Gastrocnemius medialis (tissue), 4 donors: ENCODE results near the gene WFDC1. TPM values are rescaled to one million over a fixed set of nuclear protein-coding genes. Genes with fewer than 3 reads are reported as not detected.

ENCODE experiments used
- ATAC-seq, 2 donors: fragments of 150-250 bp; one replicate each; pipeline ENCODE4 v1.9.1; 2016
- DNase-seq, 2 donors: peaks; one replicate each; pipeline ENCODE4 v3.0.0-alpha.2; 2019
- H3K27ac ChIP-seq, 4 donors: fragments of 200-600 bp; sonication (generic); 1 replicate in 1 of 4; 2 replicates in 3 of 4; pipeline ENCODE4 v1.5.1; 2016 to 2018; ENCODE audit warnings: mild to moderate bottlenecking in 2 of 4, moderate library complexity in 1 of 4
- H3K27me3 ChIP-seq, 3 donors: fragments of 200-600 bp; sonication (generic) in 2 of 3; 1 replicate in 1 of 3; 2 replicates in 2 of 3; pipeline versions ENCODE4 v1.5.1 to v1.6.0; 2016 to 2019; ENCODE audit warnings: mild to moderate bottlenecking in 1 of 3, moderate library complexity in 1 of 3
- H3K36me3 ChIP-seq, 2 donors: fragments of 200-600 bp; sonication (generic) in 1 of 2; one replicate each; pipeline ENCODE4 v1.5.1; 2017 to 2018
- H3K4me1 ChIP-seq, 2 donors: fragments of 200-600 bp; sonication (generic) in 1 of 2; one replicate each; pipeline ENCODE4 v1.5.1; 2016 to 2017; ENCODE audit warnings: mild to moderate bottlenecking in 2 of 2
- H3K4me3 ChIP-seq, 4 donors: fragments of 200-600 bp; sonication (generic) in 3 of 4; 1 replicate in 1 of 4; 2 replicates in 3 of 4; pipeline ENCODE4 v1.5.1; 2016 to 2019; ENCODE audit warnings: mild to moderate bottlenecking in 2 of 4
- H3K9me3 ChIP-seq, 3 donors: fragments of 200-600 bp; sonication (generic) in 2 of 3; 1 replicate in 1 of 3; 2 replicates in 2 of 3; pipeline ENCODE4 v1.5.1; 2016 to 2019
- CTCF ChIP-seq, 5 experiments: fragments of 450-650 bp in 3 of 5; fragments of 200-600 bp in 2 of 5; sonication (generic) in 2 of 5; IDR thresholded peaks in 4 of 5; conservative IDR thresholded peaks in 1 of 5; 1 replicate in 4 of 5; 2 replicates in 1 of 5; pipeline ENCODE4 v1.5.1; 2016 to 2019; ENCODE audit warnings: antibody characterized with exemption in 5 of 5, mild to moderate bottlenecking in 3 of 5, moderate library complexity in 3 of 5
- POLR2A ChIP-seq, 2 donors: fragments of 450-650 bp; IDR thresholded peaks; one replicate each; pipeline ENCODE4 v1.6.1; 2017; ENCODE audit warnings: antibody characterized with exemption in 2 of 2, mild to moderate bottlenecking in 2 of 2, moderate library complexity in 2 of 2
- in situ Hi-C, 4 donors: fragments of 200-750 bp; cut with MboI; loops; one replicate each; pipeline versions ENCODE4 v1.15.0 to v1.8.0; 2017; ENCODE audit warnings: low sequenced_read_pairs in 4 of 4
- intact Hi-C: fragments of 100-400 bp; cut with DNase I; formaldehyde crosslinking; loops from one replicate; pipeline ENCODE4 v1.15.1; 2023; ENCODE audit warnings: low total_unique reads
- total RNA-seq, 4 donors: library from RNA; depleted of rRNA; stranded (reverse); fragments of >200 nt; gene quantifications; one replicate each; pipeline versions ENCODE4 v1.1.0 to v1.2.3, GENCODE V29; 2016

WFDC1 gene
- total RNA-seq, 4 donors from 2014 or later, result 0.40 to 0.68 (median 0.49) TPM; not detected in 1

- intact Hi-C loops (no loop called here), in situ Hi-C loops (no loop called here)
- H3K27ac ChIP-seq, result no peak overlapping the region
- no peaks in the 10 kb centered on the region for H3K9me3 ChIP-seq
- H3K36me3 ChIP-seq, result no peaks in the 10 kb centered on the region
- no peaks in the 10 kb centered on the region for H3K4me1 ChIP-seq
- no peak for DNase-seq
- H3K4me3 ChIP-seq, result no peak overlapping the region
- no peak for ATAC-seq
- no peaks in the 10 kb centered on the region for H3K27me3 ChIP-seq
- TF ChIP-seq CTCF (IDR thresholded peaks at IDR 0.05 in 4 of 5, conservative IDR thresholded peaks at IDR 0.05 in 1 of 5), result no peak
Measured at GRCh38 chr16:84247844-84248243, 46.8 kb upstream of the WFDC1 start.

- intact Hi-C loops, result no loop called here
- Histone ChIP-seq H3K4me3 (no peak overlapping the region), H3K36me3 (no peaks in the 10 kb centered on the region), H3K9me3 (no peaks in the 10 kb centered on the region), H3K27ac (no peak overlapping the region), H3K4me1 (no peaks in the 10 kb centered on the region), H3K27me3 (no peaks in the 10 kb centered on the region)
- ATAC-seq (no peak), DNase-seq (no peak)
- TF ChIP-seq CTCF (IDR thresholded peaks at IDR 0.05 in 4 of 5, conservative IDR thresholded peaks at IDR 0.05 in 1 of 5) (no peak), POLR2A (IDR thresholded peaks at IDR 0.05) (no peak)
- in situ Hi-C loops, result no loop called here
Measured at GRCh38 chr16:84252184-84252583, 42.5 kb upstream of the WFDC1 start.

- no peaks in the 10 kb centered on the region for H3K36me3 ChIP-seq
- TF ChIP-seq POLR2A (IDR thresholded peaks at IDR 0.05) (no peak), CTCF (IDR thresholded peaks at IDR 0.05 in 4 of 5, conservative IDR thresholded peaks at IDR 0.05 in 1 of 5) (no peak)
- intact Hi-C loops (no loop called here), in situ Hi-C loops (no loop called here)
- no peaks in the 10 kb centered on the region for H3K4me1 ChIP-seq
- no peak overlapping the region for H3K27ac ChIP-seq
- H3K9me3 ChIP-seq, result no peaks in the 10 kb centered on the region
- ATAC-seq (no peak), DNase-seq (no peak)
- H3K4me3 ChIP-seq, result no peak overlapping the region
- peaks cover 0 to under 1% (median 0%) of the 10 kb centered on the region in 3 donors for H3K27me3 ChIP-seq
Measured at GRCh38 chr16:84253173-84253572, 41.5 kb upstream of the WFDC1 start.

- no peak overlapping the region for H3K27ac ChIP-seq
- ATAC-seq, result no peak
- DNase-seq, result no peak
- H3K4me1 ChIP-seq, result no peaks in the 10 kb centered on the region
- in situ Hi-C loops (no loop called here), intact Hi-C loops (no loop called here)
- TF ChIP-seq CTCF (IDR thresholded peaks at IDR 0.05 in 4 of 5, conservative IDR thresholded peaks at IDR 0.05 in 1 of 5), result no peak
- no peak for TF ChIP-seq POLR2A (IDR thresholded peaks at IDR 0.05)
- no peak overlapping the region for H3K4me3 ChIP-seq
- peaks cover 0 to 8% (median 0%) of the 10 kb centered on the region in 3 donors for H3K27me3 ChIP-seq
- no peaks in the 10 kb centered on the region for H3K36me3 ChIP-seq
- H3K9me3 ChIP-seq, result no peaks in the 10 kb centered on the region
Measured at GRCh38 chr16:84254062-84254461, 40.6 kb upstream of the WFDC1 start.
